ENCODE data around the gene XXYLT1. TPM values are rescaled to one million over a fixed set of nuclear protein-coding genes. Genes with fewer than 3 reads are reported as not detected.

Gene XXYLT1
- total and polyA plus RNA-seq, 10 of the 15 experiments (the other 5 are each of a cell fraction or from before 2014, with no cell fraction given): 1.2 to 14.2 (median 9.3) TPM

- TF ChIP-seq NRF1 (conservative IDR thresholded peaks at IDR 0.05; ENCODE audit: low read depth, low read length) (no peak), ZNF622 (IDR thresholded peaks at IDR 0.05) (no peak), HDAC2 (IDR thresholded peaks at IDR 0.05) (no peak), MTA3 (IDR thresholded peaks at IDR 0.05; ENCODE audit: borderline replicate concordance, low read length) (no peak), SMC3 (IDR thresholded peaks at IDR 0.05; ENCODE audit: borderline replicate concordance, low read length) (no peak)
- TF ChIP-seq, protein P1, sequence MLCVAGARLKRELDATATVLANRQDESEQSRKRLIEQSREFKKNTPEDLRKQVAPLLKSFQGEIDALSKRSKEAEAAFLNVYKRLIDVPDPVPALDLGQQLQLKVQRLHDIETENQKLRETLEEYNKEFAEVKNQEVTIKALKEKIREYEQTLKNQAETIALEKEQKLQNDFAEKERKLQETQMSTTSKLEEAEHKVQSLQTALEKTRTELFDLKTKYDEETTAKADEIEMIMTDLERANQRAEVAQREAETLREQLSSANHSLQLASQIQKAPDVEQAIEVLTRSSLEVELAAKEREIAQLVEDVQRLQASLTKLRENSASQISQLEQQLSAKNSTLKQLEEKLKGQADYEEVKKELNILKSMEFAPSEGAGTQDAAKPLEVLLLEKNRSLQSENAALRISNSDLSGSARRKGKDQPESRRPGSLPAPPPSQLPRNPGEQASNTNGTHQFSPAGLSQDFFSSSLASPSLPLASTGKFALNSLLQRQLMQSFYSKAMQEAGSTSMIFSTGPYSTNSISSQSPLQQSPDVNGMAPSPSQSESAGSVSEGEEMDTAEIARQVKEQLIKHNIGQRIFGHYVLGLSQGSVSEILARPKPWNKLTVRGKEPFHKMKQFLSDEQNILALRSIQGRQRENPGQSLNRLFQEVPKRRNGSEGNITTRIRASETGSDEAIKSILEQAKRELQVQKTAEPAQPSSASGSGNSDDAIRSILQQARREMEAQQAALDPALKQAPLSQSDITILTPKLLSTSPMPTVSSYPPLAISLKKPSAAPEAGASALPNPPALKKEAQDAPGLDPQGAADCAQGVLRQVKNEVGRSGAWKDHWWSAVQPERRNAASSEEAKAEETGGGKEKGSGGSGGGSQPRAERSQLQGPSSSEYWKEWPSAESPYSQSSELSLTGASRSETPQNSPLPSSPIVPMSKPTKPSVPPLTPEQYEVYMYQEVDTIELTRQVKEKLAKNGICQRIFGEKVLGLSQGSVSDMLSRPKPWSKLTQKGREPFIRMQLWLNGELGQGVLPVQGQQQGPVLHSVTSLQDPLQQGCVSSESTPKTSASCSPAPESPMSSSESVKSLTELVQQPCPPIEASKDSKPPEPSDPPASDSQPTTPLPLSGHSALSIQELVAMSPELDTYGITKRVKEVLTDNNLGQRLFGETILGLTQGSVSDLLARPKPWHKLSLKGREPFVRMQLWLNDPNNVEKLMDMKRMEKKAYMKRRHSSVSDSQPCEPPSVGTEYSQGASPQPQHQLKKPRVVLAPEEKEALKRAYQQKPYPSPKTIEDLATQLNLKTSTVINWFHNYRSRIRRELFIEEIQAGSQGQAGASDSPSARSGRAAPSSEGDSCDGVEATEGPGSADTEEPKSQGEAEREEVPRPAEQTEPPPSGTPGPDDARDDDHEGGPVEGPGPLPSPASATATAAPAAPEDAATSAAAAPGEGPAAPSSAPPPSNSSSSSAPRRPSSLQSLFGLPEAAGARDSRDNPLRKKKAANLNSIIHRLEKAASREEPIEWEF (IDR thresholded peaks at IDR 0.05; ENCODE audit: insufficient replicate concordance, low read depth, low read length): no peak
These were observed 145.3 kb downstream of the XXYLT1 start (continued) for GRCh38 chr3:195125646-195126045.

GRCh38 chr3:195124378-195124992 lies 146.5 kb downstream of the XXYLT1 start:
- H4K20me1 ChIP-seq (ENCODE audit: control insufficient read depth, insufficient read depth): no peaks in the 10 kb centered on the region
- no peaks in the 10 kb centered on the region for H3K36me3 ChIP-seq (ENCODE audit: control insufficient read depth in 2 of 2, insufficient read depth in 2 of 2, low read length in 1 of 2)
- ATAC-seq (no peak), FAIRE-seq (no peak), DNase-seq (ENCODE audit: low read depth, low spot score) (no peak)
- H3K4me1 ChIP-seq (ENCODE audit: control insufficient read depth, insufficient read depth, low read length): peaks cover 26% of the 10 kb centered on the region
- in situ Hi-C loops (cut with MboI) (loop anchor here (10.0 kb wide), 1 partner anchor 440 kb away; the partner anchor contains the start of gene FAM43A), intact Hi-C loops (cut with micrococcal nuclease; ENCODE audit: unreplicated experiment) (no loop called here)
- ChIA-PET RAD21 (ENCODE audit: unreplicated experiment) (no interaction called here), POLR2A (interaction anchor here (1.1 to 1.5 kb wide), 4 partner anchors 21 to 81 kb away, joined by 3 to 4 read pairs (median 4); no protein-coding TSS in a partner anchor), CTCF (interaction anchor here (0.9 kb wide), 2 partner anchors 8 to 24 kb away, joined by 3 to 4 read pairs; no protein-coding TSS in a partner anchor), SMC1A (ENCODE audit: uncharacterized antibody, unreplicated experiment) (no interaction called here)
- H3K9me3 ChIP-seq (replicated peaks; ENCODE audit: control insufficient read depth, insufficient read depth, low read length): no peaks in the 10 kb centered on the region
- H3K4me2 ChIP-seq (ENCODE audit: control insufficient read depth, insufficient read depth): no peak overlapping the region
- no peak for TF ChIP-seq SMAD5 (IDR thresholded peaks at IDR 0.05; ENCODE audit: low read depth)
- TF ChIP-seq CREM (IDR thresholded peaks at IDR 0.05; ENCODE audit: low read depth): no peak
- no peak for TF ChIP-seq CHD4 (IDR thresholded peaks at IDR 0.05)
- no peak for TF ChIP-seq ASH2L (IDR thresholded peaks at IDR 0.05; ENCODE audit: borderline replicate concordance, low read depth)
- TF ChIP-seq RCOR1 (conservative IDR thresholded peaks at IDR 0.05; ENCODE audit: low read depth, low read length): no peak
- TF ChIP-seq ZNF687 (IDR thresholded peaks at IDR 0.05): no peak
- no peak for TF ChIP-seq TCF7 (IDR thresholded peaks at IDR 0.05; ENCODE audit: borderline replicate concordance)
- H3K79me2 ChIP-seq (ENCODE audit: control insufficient read depth, insufficient read depth, low read length): peaks cover 9% of the 10 kb centered on the region
- no peak overlapping the region for H3K9ac ChIP-seq (ENCODE audit: control insufficient read depth, insufficient read depth, low read length)
- H3K27ac ChIP-seq (ENCODE audit: control insufficient read depth, insufficient read depth): no peak overlapping the region
- 86% methylated on average over 18 of the region's 18 CpGs for WGBS (ENCODE audit: insufficient coverage, insufficient replicate concordance, low lambda C conversion rate, missing lambda C conversion rate)
- H2AFZ ChIP-seq (ENCODE audit: control insufficient read depth, low read depth, low read length): no peak overlapping the region
- H3K4me3 ChIP-seq: no peak overlapping the region
- no TSS peak for BruUV-seq (replicated peaks)
- H3K27me3 ChIP-seq (replicated peaks in 1 of 2; ENCODE audit: control insufficient read depth in 2 of 2, insufficient read depth in 2 of 2, low read length in 1 of 2): no peaks in the 10 kb centered on the region
